ENCODE data around the gene IP6K3. TPM values are rescaled to one million over a fixed set of nuclear protein-coding genes. Genes with fewer than 3 reads are reported as not detected.

IP6K3 gene
- total RNA-seq, 1 experiment from 2014 or later, result 1.7 TPM

- Mint-ChIP-seq H3K9me3 (ENCODE audit: unreplicated experiment) (no peaks in the 10 kb centered on the region), H3K4me3 (ENCODE audit: unreplicated experiment) (no peak overlapping the region), H3K4me1 (ENCODE audit: insufficient read depth, unreplicated experiment) (peaks cover 26% of the 10 kb centered on the region), H3K36me3 (ENCODE audit: insufficient read depth, unreplicated experiment) (peaks cover 44% of the 10 kb centered on the region), H3K27me3 (ENCODE audit: insufficient read depth, unreplicated experiment) (no peaks in the 10 kb centered on the region), H3K27ac (ENCODE audit: low read depth, unreplicated experiment) (no peak overlapping the region)
- intact Hi-C loops (cut with micrococcal nuclease), result loop anchor here (10.0 kb wide), 1 partner anchor 284 kb away; the partner anchor contains the start of gene SYNGAP1
- TF ChIP-seq, protein P1, sequence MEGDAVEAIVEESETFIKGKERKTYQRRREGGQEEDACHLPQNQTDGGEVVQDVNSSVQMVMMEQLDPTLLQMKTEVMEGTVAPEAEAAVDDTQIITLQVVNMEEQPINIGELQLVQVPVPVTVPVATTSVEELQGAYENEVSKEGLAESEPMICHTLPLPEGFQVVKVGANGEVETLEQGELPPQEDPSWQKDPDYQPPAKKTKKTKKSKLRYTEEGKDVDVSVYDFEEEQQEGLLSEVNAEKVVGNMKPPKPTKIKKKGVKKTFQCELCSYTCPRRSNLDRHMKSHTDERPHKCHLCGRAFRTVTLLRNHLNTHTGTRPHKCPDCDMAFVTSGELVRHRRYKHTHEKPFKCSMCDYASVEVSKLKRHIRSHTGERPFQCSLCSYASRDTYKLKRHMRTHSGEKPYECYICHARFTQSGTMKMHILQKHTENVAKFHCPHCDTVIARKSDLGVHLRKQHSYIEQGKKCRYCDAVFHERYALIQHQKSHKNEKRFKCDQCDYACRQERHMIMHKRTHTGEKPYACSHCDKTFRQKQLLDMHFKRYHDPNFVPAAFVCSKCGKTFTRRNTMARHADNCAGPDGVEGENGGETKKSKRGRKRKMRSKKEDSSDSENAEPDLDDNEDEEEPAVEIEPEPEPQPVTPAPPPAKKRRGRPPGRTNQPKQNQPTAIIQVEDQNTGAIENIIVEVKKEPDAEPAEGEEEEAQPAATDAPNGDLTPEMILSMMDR (IDR thresholded peaks at IDR 0.05; ENCODE audit: unreplicated experiment), result no peak
- BruUV-seq (replicated peaks), result no TSS peak
- DNase-seq (ENCODE audit: unreplicated experiment), result no peak
- ChIA-PET CTCF (interaction anchor here (0.6 to 1.5 kb wide), 9 partner anchors 8 to 436 kb away, joined by 3 to 8 read pairs (median 4); no protein-coding TSS in a partner anchor), POLR2A (interaction anchor here (0.8 to 1.8 kb wide), 2 partner anchors 12 to 36 kb away, joined by 3 to 6 read pairs; no protein-coding TSS in a partner anchor)
Observed at GRCh38 chr6:33708516-33709204, 38.0 kb downstream of the IP6K3 start.

- H3K27me3 Mint-ChIP-seq (ENCODE audit: insufficient read depth, unreplicated experiment), result no peaks in the 10 kb centered on the region
- TF ChIP-seq, protein P1 (IDR thresholded peaks at IDR 0.05; ENCODE audit: unreplicated experiment), result no peak
- H3K27ac Mint-ChIP-seq (ENCODE audit: low read depth, unreplicated experiment), result no peak overlapping the region
Observed at GRCh38 chr6:33707771-33708170, 38.9 kb downstream of the IP6K3 start.

GRCh38 chr6:33705955-33706725 lies 40.6 kb downstream of the IP6K3 start:
- peaks cover 42% of the 10 kb centered on the region for H3K36me3 Mint-ChIP-seq (ENCODE audit: insufficient read depth, unreplicated experiment)
- DNase-seq (ENCODE audit: unreplicated experiment), result no peak
- TF ChIP-seq, protein P1 (IDR thresholded peaks at IDR 0.05; ENCODE audit: unreplicated experiment), result no peak
- POLR2A ChIA-PET, result interaction anchor here (1.2 kb wide), 1 partner anchor 37 kb away, joined by 3 read pairs; no protein-coding TSS in a partner anchor
- no peaks in the 10 kb centered on the region for H3K27me3 Mint-ChIP-seq (ENCODE audit: insufficient read depth, unreplicated experiment)
- H3K4me3 Mint-ChIP-seq (ENCODE audit: unreplicated experiment), result no peak overlapping the region
- no peak overlapping the region for H3K27ac Mint-ChIP-seq (ENCODE audit: low read depth, unreplicated experiment)
- BruUV-seq (replicated peaks), result no TSS peak
- no peaks in the 10 kb centered on the region for H3K9me3 Mint-ChIP-seq (ENCODE audit: unreplicated experiment)
- intact Hi-C loops (cut with micrococcal nuclease), result loop anchor here (10.0 kb wide), 1 partner anchor 281 kb away; the partner anchor contains the start of gene SYNGAP1
- H3K4me1 Mint-ChIP-seq (ENCODE audit: insufficient read depth, unreplicated experiment), result peaks cover 40% of the 10 kb centered on the region
- CTCF ChIA-PET, result interaction anchor here (0.5 to 1.5 kb wide), 5 partner anchors 9 to 124 kb away, joined by 3 to 8 read pairs (median 4); no protein-coding TSS in a partner anchor

More at GRCh38 chr6:33707771-33708170, 38.9 kb downstream of the IP6K3 start:
- DNase-seq (ENCODE audit: unreplicated experiment), result no peak
- ChIA-PET CTCF (interaction anchor here (0.7 to 1.5 kb wide), 3 partner anchors 17 to 120 kb away, joined by 3 read pairs; no protein-coding TSS in a partner anchor), POLR2A (interaction anchor here (1.8 kb wide), 1 partner anchor 11 kb away, joined by 6 read pairs; no protein-coding TSS in a partner anchor)
- no TSS peak for BruUV-seq (replicated peaks)
- Mint-ChIP-seq H3K4me3 (ENCODE audit: unreplicated experiment) (no peak overlapping the region), H3K36me3 (ENCODE audit: insufficient read depth, unreplicated experiment) (peaks cover 44% of the 10 kb centered on the region), H3K9me3 (ENCODE audit: unreplicated experiment) (no peaks in the 10 kb centered on the region), H3K4me1 (ENCODE audit: insufficient read depth, unreplicated experiment) (peaks cover 26% of the 10 kb centered on the region)
- intact Hi-C loops (cut with micrococcal nuclease), result loop anchor here (10.0 kb wide), 1 partner anchor 283 kb away; the partner anchor contains the start of gene SYNGAP1

All from MCF 10A (cell line).